GM12872 (cell line): ENCODE measurements around the gene TMEM9B.

Experiments used
- CTCF ChIP-seq: IDR thresholded peaks from 3 replicates; pipeline ENCODE4 v1.5.1; 2011; ENCODE audit warnings: low read depth, mild to moderate bottlenecking, low read length, moderate library complexity; ENCODE audit not compliant: insufficient read depth

TMEM9B gene

GRCh38 chr11:8967184-8967583, 2.9 kb upstream of the TMEM9B start:
- TF ChIP-seq CTCF: no peak

GRCh38 chr11:8963569-8964323, 496 bp downstream of the TMEM9B start:
- TF ChIP-seq CTCF: no peak

- TF ChIP-seq CTCF: no peak
Observed at GRCh38 chr11:8962841-8963240, 1.4 kb downstream of the TMEM9B start.

- TF ChIP-seq CTCF: no peak
Observed at GRCh38 chr11:8961401-8961800, 2.8 kb downstream of the TMEM9B start.

GRCh38 chr11:8959546-8960166, 4.6 kb downstream of the TMEM9B start:
- peak; percentile 76 for TF ChIP-seq CTCF

GRCh38 chr11:8956860-8957259, 7.4 kb downstream of the TMEM9B start:
- no peak for TF ChIP-seq CTCF

GRCh38 chr11:8948886-8949285, 15.4 kb downstream of the TMEM9B start:
- no peak for TF ChIP-seq CTCF
